ENCODE measurements around the gene ATP5F1E. TPM values are rescaled to one million over a fixed set of nuclear protein-coding genes. Genes with fewer than 3 reads are reported as not detected.
A peak's percentile ranks its signal among the peaks of the same experiment; 100 is the strongest.

ATP5F1E gene
- total RNA-seq, 3 donors from 2014 or later: 86.1 to 99.3 (median 95.0) TPM

- no peaks in the 10 kb centered on the region for H3K9me3 Mint-ChIP-seq
- DNase-seq: no peak
- peaks cover 34% of the 10 kb centered on the region for H3K4me1 Mint-ChIP-seq (ENCODE audit: low read depth)
- H3K4me3 Mint-ChIP-seq: no peak overlapping the region
- no peaks in the 10 kb centered on the region for H3K36me3 Mint-ChIP-seq (ENCODE audit: insufficient read depth)
- no peak for ATAC-seq
- no peaks in the 10 kb centered on the region for H3K27me3 Mint-ChIP-seq (ENCODE audit: low read depth)
Measured at GRCh38 chr20:59010321-59010994, 21.7 kb downstream of the ATP5F1E start.

- ATAC-seq: no peak
- no peaks in the 10 kb centered on the region for H3K27me3 Mint-ChIP-seq (ENCODE audit: low read depth)
- H3K9me3 Mint-ChIP-seq: no peaks in the 10 kb centered on the region
- no peaks in the 10 kb centered on the region for H3K36me3 Mint-ChIP-seq (ENCODE audit: insufficient read depth)
- peaks cover 39% of the 10 kb centered on the region for H3K4me1 Mint-ChIP-seq (ENCODE audit: low read depth)
- H3K4me3 Mint-ChIP-seq: no peak overlapping the region
- no peak for DNase-seq
Measured at GRCh38 chr20:59008715-59009336, 23.3 kb downstream of the ATP5F1E start.

GRCh38 chr20:59007665-59008511 lies 24.2 kb downstream of the ATP5F1E start:
- H3K4me1 Mint-ChIP-seq (ENCODE audit: low read depth): peaks cover 40% of the 10 kb centered on the region
- H3K36me3 Mint-ChIP-seq (ENCODE audit: insufficient read depth): no peaks in the 10 kb centered on the region
- no peaks in the 10 kb centered on the region for H3K9me3 Mint-ChIP-seq
- no peaks in the 10 kb centered on the region for H3K27me3 Mint-ChIP-seq (ENCODE audit: low read depth)
- no peak for ATAC-seq
- H3K4me3 Mint-ChIP-seq: peak overlapping the region; percentile 79
- no peak for DNase-seq

GRCh38 chr20:59006864-59007664 lies 25.1 kb downstream of the ATP5F1E start, which contains the start of gene CTSZ:
Gene CTSZ, minus strand, starts transcription at chr20:59007254. Its CDS starts 126 bp downstream, at chr20:59007128.
- peak; percentile 78 to 82 for ATAC-seq
- Mint-ChIP-seq H3K36me3 (ENCODE audit: insufficient read depth) (no peaks in the 10 kb centered on the region), H3K27me3 (ENCODE audit: low read depth) (no peaks in the 10 kb centered on the region), H3K9me3 (no peaks in the 10 kb centered on the region), H3K4me3 (peak within 1 kb of the TSS; percentile 79), H3K4me1 (ENCODE audit: low read depth) (peaks cover 44% of the 10 kb centered on the region)
- DNase-seq: no peak

- H3K4me3 Mint-ChIP-seq: peak overlapping the region; percentile 77
- no peak for DNase-seq
- ATAC-seq: peak; percentile 12 to 16
Measured at GRCh38 chr20:59006167-59006863, 25.8 kb downstream of the ATP5F1E start.

GRCh38 chr20:59005523-59006166 lies 26.5 kb downstream of the ATP5F1E start:
- H3K9me3 Mint-ChIP-seq: no peaks in the 10 kb centered on the region
- peaks cover 40% of the 10 kb centered on the region for H3K4me1 Mint-ChIP-seq (ENCODE audit: low read depth)
- no peaks in the 10 kb centered on the region for H3K36me3 Mint-ChIP-seq (ENCODE audit: insufficient read depth)
- peak overlapping the region; percentile 77 for H3K4me3 Mint-ChIP-seq
- no peaks in the 10 kb centered on the region for H3K27me3 Mint-ChIP-seq (ENCODE audit: low read depth)
- no peak for DNase-seq
- no peak for ATAC-seq

More at GRCh38 chr20:59006167-59006863, 25.8 kb downstream of the ATP5F1E start:
- no peaks in the 10 kb centered on the region for H3K36me3 Mint-ChIP-seq (ENCODE audit: insufficient read depth)
- H3K9me3 Mint-ChIP-seq: no peaks in the 10 kb centered on the region
- H3K4me1 Mint-ChIP-seq (ENCODE audit: low read depth): peaks cover 41% of the 10 kb centered on the region
- no peaks in the 10 kb centered on the region for H3K27me3 Mint-ChIP-seq (ENCODE audit: low read depth)

GRCh38 chr20:59004763-59005522 lies 27.2 kb downstream of the ATP5F1E start:
- DNase-seq (no peak), ATAC-seq (peak; percentile 7 to 26)
- peaks cover 40% of the 10 kb centered on the region for H3K4me1 Mint-ChIP-seq (ENCODE audit: low read depth)
- H3K4me3 Mint-ChIP-seq: peak overlapping the region; percentile 77
- H3K36me3 Mint-ChIP-seq (ENCODE audit: insufficient read depth): no peaks in the 10 kb centered on the region
- no peaks in the 10 kb centered on the region for H3K27me3 Mint-ChIP-seq (ENCODE audit: low read depth)
- no peaks in the 10 kb centered on the region for H3K9me3 Mint-ChIP-seq

GRCh38 chr20:59004493-59004762 lies 27.7 kb downstream of the ATP5F1E start:
- ATAC-seq (no peak), DNase-seq (peak; percentile 47)
- Mint-ChIP-seq H3K27me3 (ENCODE audit: low read depth) (no peaks in the 10 kb centered on the region), H3K9me3 (no peaks in the 10 kb centered on the region), H3K4me1 (ENCODE audit: low read depth) (peaks cover 40% of the 10 kb centered on the region), H3K36me3 (ENCODE audit: insufficient read depth) (no peaks in the 10 kb centered on the region), H3K4me3 (peak overlapping the region; percentile 77)

- H3K4me1 Mint-ChIP-seq (ENCODE audit: low read depth): peaks cover 40% of the 10 kb centered on the region
- no peaks in the 10 kb centered on the region for H3K9me3 Mint-ChIP-seq
- ATAC-seq: no peak
- peak overlapping the region; percentile 77 for H3K4me3 Mint-ChIP-seq
- no peaks in the 10 kb centered on the region for H3K27me3 Mint-ChIP-seq (ENCODE audit: low read depth)
- no peaks in the 10 kb centered on the region for H3K36me3 Mint-ChIP-seq (ENCODE audit: insufficient read depth)
- DNase-seq: no peak
Measured at GRCh38 chr20:59003836-59004492, 28.2 kb downstream of the ATP5F1E start.

GRCh38 chr20:59002874-59003399 lies 29.2 kb downstream of the ATP5F1E start:
- Mint-ChIP-seq H3K27me3 (ENCODE audit: low read depth) (no peaks in the 10 kb centered on the region), H3K36me3 (ENCODE audit: insufficient read depth) (peaks cover 2% of the 10 kb centered on the region), H3K9me3 (no peaks in the 10 kb centered on the region), H3K4me3 (no peak overlapping the region), H3K4me1 (ENCODE audit: low read depth) (peaks cover 40% of the 10 kb centered on the region)
- DNase-seq (no peak), ATAC-seq (no peak)

GRCh38 chr20:59002388-59002787 lies 29.7 kb downstream of the ATP5F1E start:
- ATAC-seq: no peak
- peaks cover 6% of the 10 kb centered on the region for H3K36me3 Mint-ChIP-seq (ENCODE audit: insufficient read depth)
- no peak overlapping the region for H3K4me3 Mint-ChIP-seq

GRCh38 chr20:59001449-59002171 lies 30.5 kb downstream of the ATP5F1E start:
- ATAC-seq: no peak
- no peak for DNase-seq
- no peak overlapping the region for H3K4me3 Mint-ChIP-seq
- H3K36me3 Mint-ChIP-seq (ENCODE audit: insufficient read depth): peaks cover 11% of the 10 kb centered on the region
- H3K9me3 Mint-ChIP-seq: no peaks in the 10 kb centered on the region
- peaks cover 40% of the 10 kb centered on the region for H3K4me1 Mint-ChIP-seq (ENCODE audit: low read depth)
- H3K27me3 Mint-ChIP-seq (ENCODE audit: low read depth): no peaks in the 10 kb centered on the region

More at GRCh38 chr20:59002388-59002787, 29.7 kb downstream of the ATP5F1E start:
- Mint-ChIP-seq H3K27me3 (ENCODE audit: low read depth) (no peaks in the 10 kb centered on the region), H3K4me1 (ENCODE audit: low read depth) (peaks cover 40% of the 10 kb centered on the region), H3K9me3 (no peaks in the 10 kb centered on the region)
- no peak for DNase-seq

Measured in activated T-cell treated with anti-CD3 and anti-CD28 coated beads, Interleukin-2, amount 50 U/mL, for 4 hours (primary cell).